SU-DHL-6 (cell line): ENCODE data around the gene ARHGAP5.

Experiments
- H2AFZ ChIP-seq: fragments of 200-600 bp; sonication (generic); 2 replicates; pipeline ENCODE4 v1.6.1; 2014; ENCODE audit warnings: low read depth, mild to moderate bottlenecking, moderate library complexity, mixed read lengths, antibody characterized with exemption, low read length; ENCODE audit not compliant: severe bottlenecking
- H3F3A ChIP-seq: fragments of 200-600 bp; shearing (Covaris generic); 2 replicates; pipeline ENCODE4 v1.6.0; 2016; ENCODE audit warnings: antibody characterized with exemption, mild to moderate bottlenecking; ENCODE audit not compliant: insufficient read depth
- H3K27ac ChIP-seq: fragments of 200-600 bp; sonication (generic); 2 replicates; pipeline ENCODE4 v1.5.1; 2016; ENCODE audit warnings: low read depth, mild to moderate bottlenecking, low read length, moderate library complexity, mixed read lengths
- H3K27me3 ChIP-seq: fragments of 200-600 bp; sonication (generic), shearing (Covaris generic); 2 replicates; pipeline ENCODE4 v1.6.0; 2014; ENCODE audit warnings: mild to moderate bottlenecking, low read length
- H3K36me3 ChIP-seq: fragments of 200-600 bp; sonication (generic); 2 replicates; pipeline ENCODE4 v1.6.1; 2014; ENCODE audit warnings: mild to moderate bottlenecking, low read length, mixed read lengths
- H3K4me2 ChIP-seq: fragments of 300-600, 200-600 bp; shearing (Covaris generic), sonication (generic); 2 replicates; pipeline ENCODE4 v1.6.0; 2014; ENCODE audit warnings: low read length, low read depth, mild to moderate bottlenecking; ENCODE audit not compliant: poor library complexity, severe bottlenecking
- H3K4me3 ChIP-seq: fragments of 200-600 bp; sonication (generic); 2 replicates; pipeline ENCODE4 v1.5.1; 2014; ENCODE audit warnings: antibody characterized with exemption, low read length, mild to moderate bottlenecking, mixed read lengths; ENCODE audit not compliant: insufficient read depth, poor library complexity, severe bottlenecking
- H3K79me2 ChIP-seq: fragments of 200-600 bp; sonication (generic); 2 replicates; pipeline ENCODE4 v1.6.1; 2014; ENCODE audit warnings: mild to moderate bottlenecking, low read length, moderate library complexity; ENCODE audit not compliant: insufficient read depth
- H3K9ac ChIP-seq: fragments of 200-600 bp; sonication (generic); 2 replicates; pipeline ENCODE4 v1.7.0; 2014; ENCODE audit warnings: mild to moderate bottlenecking, low read length
- H3K9me2 ChIP-seq: fragments of 200-600 bp; sonication (generic); replicated peaks from 2 replicates; pipeline ENCODE4 v1.6.1; 2014; ENCODE audit warnings: low read length; ENCODE audit not compliant: insufficient read depth
- H3K9me3 ChIP-seq: fragments of 200-600 bp; sonication (generic); 2 replicates; pipeline ENCODE4 v1.6.1; 2014; ENCODE audit warnings: low read length, mixed read lengths; ENCODE audit not compliant: insufficient read depth
- H4K20me1 ChIP-seq: fragments of 200-600 bp; sonication (generic); 2 replicates; pipeline ENCODE4 v1.6.1; 2014; ENCODE audit warnings: low read depth, mild to moderate bottlenecking, antibody characterized with exemption, low read length, moderate library complexity, mixed read lengths
- CTCF ChIP-seq: fragments of 200-600 bp; sonication (generic); IDR thresholded peaks from one replicate; pipeline ENCODE4 v1.5.1; 2017; ENCODE audit warnings: antibody characterized with exemption, mild to moderate bottlenecking, low read length, moderate library complexity; ENCODE audit not compliant: insufficient read depth, poor library complexity, severe bottlenecking
- EZH2phosphoT487 ChIP-seq: fragments of 200-600 bp; sonication (generic), shearing (Covaris generic); conservative IDR thresholded peaks from 2 replicates; pipeline ENCODE4 v1.6.1; 2018; ENCODE audit warnings: mild to moderate bottlenecking, antibody characterized with exemption, low read length, moderate library complexity, mixed read lengths

Gene ARHGAP5

GRCh38 chr14:32090686-32091085 lies 13.6 kb downstream of the ARHGAP5 start:
- H3K27me3 ChIP-seq: no peaks in the 10 kb centered on the region
- H3K4me3 ChIP-seq: no peak overlapping the region
- no peak overlapping the region for H3K9ac ChIP-seq
- no peaks in the 10 kb centered on the region for H3F3A ChIP-seq
- no peak overlapping the region for H3K4me2 ChIP-seq
- H3K9me2 ChIP-seq: no peaks in the 10 kb centered on the region
- no peaks in the 10 kb centered on the region for H3K36me3 ChIP-seq
- H4K20me1 ChIP-seq: peaks cover 7% of the 10 kb centered on the region
- H3K79me2 ChIP-seq: no peaks in the 10 kb centered on the region
- no peak overlapping the region for H2AFZ ChIP-seq
- H3K27ac ChIP-seq: no peak overlapping the region
- TF ChIP-seq CTCF (no peak), EZH2phosphoT487 (no peak)
- H3K9me3 ChIP-seq: no peaks in the 10 kb centered on the region

- no peak overlapping the region for H2AFZ ChIP-seq
- H3K79me2 ChIP-seq: no peaks in the 10 kb centered on the region
- TF ChIP-seq CTCF (no peak), EZH2phosphoT487 (no peak)
These were observed 22.4 kb downstream of the ARHGAP5 start for GRCh38 chr14:32099473-32099872.

GRCh38 chr14:32100175-32100574 lies 23.1 kb downstream of the ARHGAP5 start:
- Histone ChIP-seq H3K27ac (no peak overlapping the region), H3K79me2 (no peaks in the 10 kb centered on the region), H3K9me2 (no peaks in the 10 kb centered on the region), H3K4me3 (no peak overlapping the region), H3K27me3 (no peaks in the 10 kb centered on the region), H3F3A (no peaks in the 10 kb centered on the region), H3K9me3 (no peaks in the 10 kb centered on the region), H4K20me1 (0 out of 2 replicates have a peak, but pooled peaks cover 17% of the 10 kb centered on the region), H3K9ac (no peak overlapping the region), H2AFZ (no peak overlapping the region), H3K4me2 (no peak overlapping the region), H3K36me3 (no peaks in the 10 kb centered on the region)
- no peak for TF ChIP-seq CTCF
- no peak for TF ChIP-seq EZH2phosphoT487

More at GRCh38 chr14:32099473-32099872, 22.4 kb downstream of the ARHGAP5 start:
- Histone ChIP-seq H3K4me2 (no peak overlapping the region), H4K20me1 (0 out of 2 replicates have a peak, but pooled peaks cover 11% of the 10 kb centered on the region), H3K27me3 (no peaks in the 10 kb centered on the region), H3F3A (no peaks in the 10 kb centered on the region), H3K4me3 (no peak overlapping the region), H3K9ac (no peak overlapping the region), H3K9me3 (no peaks in the 10 kb centered on the region), H3K9me2 (no peaks in the 10 kb centered on the region), H3K27ac (no peak overlapping the region), H3K36me3 (no peaks in the 10 kb centered on the region)
